Endothelial cell of umbilical vein (primary cell): ENCODE data around the gene EML6.

Experiments used
- EZH2 ChIP-seq: IDR thresholded peaks from 2 replicates; pipeline ENCODE4 v1.6.1; 2012; ENCODE audit warnings: borderline replicate concordance, low read depth, mild to moderate bottlenecking, moderate library complexity, low read length, inconsistent platforms; ENCODE audit not compliant: severe bottlenecking
- FOS ChIP-seq: IDR thresholded peaks from 2 replicates; pipeline ENCODE4 v1.6.1; 2011; ENCODE audit warnings: mild to moderate bottlenecking, low read length, moderate library complexity, borderline replicate concordance; ENCODE audit not compliant: insufficient read depth
- GATA2 ChIP-seq: IDR thresholded peaks from 2 replicates; pipeline ENCODE4 v1.7.0; 2011; ENCODE audit warnings: low read depth, mild to moderate bottlenecking, moderate library complexity, mixed read lengths, low read length; ENCODE audit not compliant: insufficient read length, insufficient read depth
- JUN ChIP-seq: IDR thresholded peaks from 2 replicates; pipeline ENCODE4 v1.6.1; 2011; ENCODE audit warnings: borderline replicate concordance, low read depth; ENCODE audit not compliant: insufficient read length, insufficient read depth
- MYC ChIP-seq: IDR thresholded peaks from one replicate; pipeline ENCODE4 v1.6.1; 2011; ENCODE audit warnings: mild to moderate bottlenecking, low read depth, low read length
- POLR2A ChIP-seq: IDR thresholded peaks from 2 replicates; pipeline ENCODE4 v1.6.1; 2012; ENCODE audit warnings: low read depth, mild to moderate bottlenecking, control low read depth, low read length
- POLR2AphosphoS5 ChIP-seq: IDR thresholded peaks from 2 replicates; pipeline ENCODE4 v1.6.1; 2012; ENCODE audit warnings: low read depth, mild to moderate bottlenecking, control low read depth, low read length, moderate library complexity; ENCODE audit not compliant: insufficient read depth
- TF ChIP-seq, protein P1 (sequence below): IDR thresholded peaks from 2 replicates; pipeline ENCODE4 v1.6.1; 2011; ENCODE audit not compliant: insufficient read depth, insufficient read length
- TF ChIP-seq, protein P2 (sequence below), 2 donors: IDR thresholded peaks; 1 replicate in 1 of 2; 2 replicates in 1 of 2; pipeline ENCODE4 v1.5.1; 2011; ENCODE audit warnings: low read length in 2 of 2, mild to moderate bottlenecking in 2 of 2, moderate library complexity in 2 of 2, control low read depth in 1 of 2, inconsistent platforms in 1 of 2, low read depth in 1 of 2; ENCODE audit not compliant: insufficient read depth in 1 of 2; ENCODE audit errors: extremely low read depth in 1 of 2

DNA sequence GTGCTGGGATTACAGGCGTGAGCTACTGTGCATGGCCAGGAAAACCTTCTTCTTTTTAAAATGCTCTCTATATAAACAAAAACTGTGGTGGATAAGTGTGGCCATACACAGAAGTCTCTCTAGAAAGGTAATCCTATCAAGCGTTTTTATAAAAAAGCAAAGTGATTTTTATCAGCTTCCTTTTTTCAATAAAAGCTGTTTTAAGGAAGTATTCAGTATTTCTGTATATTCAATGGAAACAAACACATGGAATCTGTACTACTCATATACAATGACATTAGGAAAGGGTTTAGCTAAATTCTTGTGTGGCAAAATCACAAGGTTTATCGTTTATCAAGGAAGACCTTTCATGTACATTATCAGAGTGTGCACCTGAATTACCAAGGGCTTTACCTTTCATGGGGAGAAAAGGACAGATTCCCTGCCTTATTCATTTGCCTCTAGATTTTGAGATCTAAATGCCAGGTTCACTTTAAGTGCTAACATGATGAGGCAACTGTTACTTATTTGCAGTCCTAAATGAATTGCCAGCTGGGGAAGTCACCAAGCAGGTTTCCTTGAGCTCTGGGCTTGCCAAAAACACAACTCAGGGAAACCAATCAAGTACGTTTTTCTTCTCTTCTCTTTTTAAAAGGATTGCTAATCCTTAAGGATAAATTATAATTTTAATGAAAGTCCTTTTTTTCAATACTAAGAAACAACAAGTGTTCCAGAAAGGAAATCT lies 256.0 kb downstream of the EML6 start:
- TF ChIP-seq, protein P1, sequence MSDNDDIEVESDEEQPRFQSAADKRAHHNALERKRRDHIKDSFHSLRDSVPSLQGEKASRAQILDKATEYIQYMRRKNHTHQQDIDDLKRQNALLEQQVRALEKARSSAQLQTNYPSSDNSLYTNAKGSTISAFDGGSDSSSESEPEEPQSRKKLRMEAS = no peak
- TF ChIP-seq POLR2A (no peak), POLR2AphosphoS5 (no peak), MYC (no peak), JUN (no peak), EZH2 (no peak), GATA2 (no peak), FOS (no peak)
- TF ChIP-seq, protein P2, sequence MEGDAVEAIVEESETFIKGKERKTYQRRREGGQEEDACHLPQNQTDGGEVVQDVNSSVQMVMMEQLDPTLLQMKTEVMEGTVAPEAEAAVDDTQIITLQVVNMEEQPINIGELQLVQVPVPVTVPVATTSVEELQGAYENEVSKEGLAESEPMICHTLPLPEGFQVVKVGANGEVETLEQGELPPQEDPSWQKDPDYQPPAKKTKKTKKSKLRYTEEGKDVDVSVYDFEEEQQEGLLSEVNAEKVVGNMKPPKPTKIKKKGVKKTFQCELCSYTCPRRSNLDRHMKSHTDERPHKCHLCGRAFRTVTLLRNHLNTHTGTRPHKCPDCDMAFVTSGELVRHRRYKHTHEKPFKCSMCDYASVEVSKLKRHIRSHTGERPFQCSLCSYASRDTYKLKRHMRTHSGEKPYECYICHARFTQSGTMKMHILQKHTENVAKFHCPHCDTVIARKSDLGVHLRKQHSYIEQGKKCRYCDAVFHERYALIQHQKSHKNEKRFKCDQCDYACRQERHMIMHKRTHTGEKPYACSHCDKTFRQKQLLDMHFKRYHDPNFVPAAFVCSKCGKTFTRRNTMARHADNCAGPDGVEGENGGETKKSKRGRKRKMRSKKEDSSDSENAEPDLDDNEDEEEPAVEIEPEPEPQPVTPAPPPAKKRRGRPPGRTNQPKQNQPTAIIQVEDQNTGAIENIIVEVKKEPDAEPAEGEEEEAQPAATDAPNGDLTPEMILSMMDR (IDR thresholded peaks at IDR 0.05; ENCODE audit: extremely low read depth in 1 of 2, insufficient read depth in 1 of 2, low read depth in 1 of 2, low read length in 2 of 2) = no peak
